ENCODE measurements around the gene CDH2.

Gene CDH2

DNA sequence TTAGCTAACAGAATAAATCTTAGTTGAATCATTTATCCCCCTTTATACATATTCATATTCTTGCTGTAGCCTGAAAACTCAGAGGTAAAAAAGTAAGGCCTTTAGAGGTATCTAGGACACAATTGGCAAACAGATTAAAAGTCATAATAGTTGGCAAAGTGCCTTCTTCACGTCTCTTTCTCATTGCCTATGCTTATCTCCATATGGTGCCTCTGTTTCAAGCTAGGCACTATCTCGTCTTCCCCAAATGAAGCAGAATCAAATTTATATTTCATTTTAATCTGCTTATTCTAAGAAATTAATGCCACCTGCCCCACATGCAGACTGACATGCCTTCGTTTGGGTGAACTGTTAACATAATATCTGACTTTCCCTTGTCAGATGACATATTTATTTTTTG, 245.4 kb downstream of the CDH2 start:
- Histone ChIP-seq H2AFZ (ENCODE audit: low read depth, low read length, severe bottlenecking) (no peak overlapping the region), H3K9ac (ENCODE audit: low read length) (no peak overlapping the region), H3K9me2 (replicated peaks; ENCODE audit: insufficient read depth, low read length) (no peaks in the 10 kb centered on the region), H3K4me2 (ENCODE audit: low read depth, low read length, poor library complexity, severe bottlenecking) (no peak overlapping the region), H3F3A (ENCODE audit: insufficient read depth) (no peaks in the 10 kb centered on the region), H3K79me2 (ENCODE audit: insufficient read depth, low read length) (no peaks in the 10 kb centered on the region), H3K9me3 (ENCODE audit: insufficient read depth, low read length) (no peaks in the 10 kb centered on the region), H4K20me1 (ENCODE audit: low read depth, low read length) (no peaks in the 10 kb centered on the region), H3K27ac (ENCODE audit: low read depth, low read length) (no peak overlapping the region), H3K27me3 (ENCODE audit: low read length) (no peaks in the 10 kb centered on the region), H3K4me3 (ENCODE audit: insufficient read depth, low read length, poor library complexity, severe bottlenecking) (no peak overlapping the region), H3K36me3 (ENCODE audit: low read length) (no peaks in the 10 kb centered on the region)
- TF ChIP-seq CTCF (IDR thresholded peaks at IDR 0.05; ENCODE audit: insufficient read depth, low read length, poor library complexity, severe bottlenecking) (no peak), EZH2phosphoT487 (conservative IDR thresholded peaks at IDR 0.05; ENCODE audit: low read length) (no peak)

GRCh38 chr18:27922780-27923179, 254.2 kb downstream of the CDH2 start:
- no peaks in the 10 kb centered on the region for H3F3A ChIP-seq (ENCODE audit: insufficient read depth)
- H3K27ac ChIP-seq (ENCODE audit: low read depth, low read length): no peak overlapping the region

GRCh38 chr18:27921904-27922751, 254.8 kb downstream of the CDH2 start:
- H3K4me2 ChIP-seq (ENCODE audit: low read depth, low read length, poor library complexity, severe bottlenecking): no peak overlapping the region
- no peak overlapping the region for H3K27ac ChIP-seq (ENCODE audit: low read depth, low read length)
- H3K9me2 ChIP-seq (replicated peaks; ENCODE audit: insufficient read depth, low read length): no peaks in the 10 kb centered on the region
- no peak for TF ChIP-seq CTCF (IDR thresholded peaks at IDR 0.05; ENCODE audit: insufficient read depth, low read length, poor library complexity, severe bottlenecking)
- H3K36me3 ChIP-seq (ENCODE audit: low read length): no peaks in the 10 kb centered on the region
- no peaks in the 10 kb centered on the region for H4K20me1 ChIP-seq (ENCODE audit: low read depth, low read length)
- no peak overlapping the region for H2AFZ ChIP-seq (ENCODE audit: low read depth, low read length, severe bottlenecking)
- H3K27me3 ChIP-seq (ENCODE audit: low read length): no peaks in the 10 kb centered on the region
- H3F3A ChIP-seq (ENCODE audit: insufficient read depth): no peaks in the 10 kb centered on the region
- H3K9me3 ChIP-seq (ENCODE audit: insufficient read depth, low read length): no peaks in the 10 kb centered on the region
- no peak overlapping the region for H3K4me3 ChIP-seq (ENCODE audit: insufficient read depth, low read length, poor library complexity, severe bottlenecking)
- no peak overlapping the region for H3K9ac ChIP-seq (ENCODE audit: low read length)
- H3K79me2 ChIP-seq (ENCODE audit: insufficient read depth, low read length): no peaks in the 10 kb centered on the region

More at GRCh38 chr18:27922780-27923179, 254.2 kb downstream of the CDH2 start:
- Histone ChIP-seq H2AFZ (ENCODE audit: low read depth, low read length, severe bottlenecking) (no peak overlapping the region), H3K9me2 (replicated peaks; ENCODE audit: insufficient read depth, low read length) (no peaks in the 10 kb centered on the region), H3K79me2 (ENCODE audit: insufficient read depth, low read length) (no peaks in the 10 kb centered on the region), H3K27me3 (ENCODE audit: low read length) (no peaks in the 10 kb centered on the region), H3K9ac (ENCODE audit: low read length) (no peak overlapping the region), H3K4me3 (ENCODE audit: insufficient read depth, low read length, poor library complexity, severe bottlenecking) (no peak overlapping the region), H3K4me2 (ENCODE audit: low read depth, low read length, poor library complexity, severe bottlenecking) (no peak overlapping the region), H4K20me1 (ENCODE audit: low read depth, low read length) (no peaks in the 10 kb centered on the region), H3K36me3 (ENCODE audit: low read length) (no peaks in the 10 kb centered on the region), H3K9me3 (ENCODE audit: insufficient read depth, low read length) (no peaks in the 10 kb centered on the region)
- TF ChIP-seq EZH2phosphoT487 (conservative IDR thresholded peaks at IDR 0.05; ENCODE audit: low read length): no peak
- TF ChIP-seq CTCF (IDR thresholded peaks at IDR 0.05; ENCODE audit: insufficient read depth, low read length, poor library complexity, severe bottlenecking): no peak
